Activated CD4-positive, CD25-positive, alpha-beta regulatory T cell treated with anti-CD3 and anti-CD28 coated beads, Interleukin-2, amount 50 U/mL, for 72 hours (primary cell): ENCODE results near the gene AP1M2.
A peak's percentile ranks its signal among the peaks of the same experiment; 100 is the strongest.
"Not testable (repeated sequence)": the region's sequence is repeated elsewhere in the genome, so short reads cannot be mapped to it uniquely, and the experiment has no call there.

Experiments
- DNase-seq: peaks from one replicate; pipeline ENCODE4 v3.0.0; 2021

The AP1M2 gene

GRCh38 chr19:10600149-10600548 is 13.0 kb upstream of the AP1M2 start:
- DNase-seq, result no peak

- no peak for DNase-seq
These were observed 6.9 kb upstream of the AP1M2 start for GRCh38 chr19:10593820-10594637.

GRCh38 chr19:10593148-10593547 is 6.0 kb upstream of the AP1M2 start:
- DNase-seq, result no peak

GRCh38 chr19:10587839-10588150 is 683 bp upstream of the AP1M2 start:
- no peak for DNase-seq

GRCh38 chr19:10586396-10586795 is 716 bp downstream of the AP1M2 start:
- no peak for DNase-seq

GRCh38 chr19:10583036-10583776 is 3.9 kb downstream of the AP1M2 start:
- DNase-seq, result no peak

- DNase-seq, result no peak
These were observed 5.0 kb downstream of the AP1M2 start for GRCh38 chr19:10582091-10582490.

- DNase-seq, result peak; percentile 91
These were observed 6.0 kb downstream of the AP1M2 start for GRCh38 chr19:10580979-10581631.

- DNase-seq, result no peak
These were observed 9.2 kb downstream of the AP1M2 start for GRCh38 chr19:10577951-10578350.

- no peak for DNase-seq
These were observed 11.9 kb downstream of the AP1M2 start for GRCh38 chr19:10575011-10575716.

GRCh38 chr19:10574462-10574861 is 12.7 kb downstream of the AP1M2 start:
- no peak for DNase-seq

- DNase-seq, result not testable (repeated sequence)
These were observed 13.3 kb downstream of the AP1M2 start for GRCh38 chr19:10573793-10574192.

- DNase-seq, result peak; percentile 99
These were observed 18.1 kb downstream of the AP1M2 start, which contains the start of gene CDKN2D for GRCh38 chr19:10568826-10569651. Gene CDKN2D (minus strand): TSS chr19:10568979. CDS start chr19:10568653, 326 bp downstream.

GRCh38 chr19:10568062-10568825 is 18.9 kb downstream of the AP1M2 start:
- no peak for DNase-seq

GRCh38 chr19:10567656-10568055 is 19.5 kb downstream of the AP1M2 start:
- no peak for DNase-seq

- DNase-seq, result peak; percentile 55
These were observed 20.3 kb downstream of the AP1M2 start for GRCh38 chr19:10566658-10567410.

- DNase-seq, result no peak
These were observed 20.8 kb downstream of the AP1M2 start for GRCh38 chr19:10566408-10566657.

GRCh38 chr19:10565567-10566407 is 21.3 kb downstream of the AP1M2 start, which contains the start of gene KRI1:
Gene KRI1 (minus strand): TSS chr19:10566010. CDS start chr19:10565999, 11 bp downstream.
- peak; percentile 99 for DNase-seq

- DNase-seq, result no peak
These were observed 22.0 kb downstream of the AP1M2 start for GRCh38 chr19:10565028-10565566.

- DNase-seq, result no peak
These were observed 24.5 kb downstream of the AP1M2 start for GRCh38 chr19:10562609-10563008.
